Sigmoid colon (tissue), 7 donors: ENCODE results near the gene PPP6R3. TPM values are rescaled to one million over a fixed set of nuclear protein-coding genes. Genes with fewer than 3 reads are reported as not detected.

Experiments
- DNase-seq: peaks from one replicate; pipeline ENCODE4 v3.0.0-alpha.2; 2019
- H3K27ac ChIP-seq, 4 donors: fragments of 200-600 bp; sonication (generic); one replicate each; pipeline ENCODE4 v1.5.1; 2016 to 2019; ENCODE audit warnings: mild to moderate bottlenecking in 1 of 4
- H3K27me3 ChIP-seq, 3 donors: fragments of 200-600 bp; sonication (generic); one replicate each; pipeline ENCODE4 v1.5.1; 2019; ENCODE audit warnings: mild to moderate bottlenecking in 1 of 3
- H3K36me3 ChIP-seq, 4 donors: fragments of 200-600 bp; sonication (generic); one replicate each; pipeline ENCODE4 v1.5.1; 2016 to 2019
- H3K4me1 ChIP-seq, 4 donors: fragments of 200-600 bp; sonication (generic); one replicate each; pipeline ENCODE4 v1.5.1; 2017 to 2019
- H3K4me3 ChIP-seq, 4 donors: fragments of 200-600 bp; sonication (generic); one replicate each; pipeline ENCODE4 v1.5.1; 2017 to 2019; ENCODE audit warnings: mild to moderate bottlenecking in 2 of 4, moderate library complexity in 1 of 4
- H3K9me3 ChIP-seq, 4 donors: fragments of 200-600 bp in 3 of 4; sonication (generic) in 3 of 4; one replicate each; pipeline versions ENCODE4 v1.5.1 to v1.6.1; 2013 to 2019
- EP300 ChIP-seq, 4 donors: sonication (generic); formaldehyde crosslinking; IDR thresholded peaks; one replicate each; pipeline ENCODE4 v1.6.1; 2017; ENCODE audit warnings: antibody characterized with exemption in 4 of 4
- POLR2A ChIP-seq, 2 donors: fragments of 450-650 bp; IDR thresholded peaks; one replicate each; pipeline ENCODE4 v1.6.1; 2016; ENCODE audit warnings: antibody characterized with exemption in 2 of 2, mild to moderate bottlenecking in 2 of 2, moderate library complexity in 2 of 2
- POLR2AphosphoS5 ChIP-seq, 4 donors: sonication (generic); formaldehyde crosslinking; IDR thresholded peaks; one replicate each; pipeline ENCODE4 v1.6.1; 2017; ENCODE audit warnings: antibody characterized with exemption in 4 of 4
- WGBS, 2 donors: extraction: QIAGEN DNeasy Blood & Tissue Kit; methylation state at CpG; one replicate each; pipeline ENCODE4 v1.1.7; 2013; 5-methylcytosine and 5-hydroxymethylcytosine counted together
- intact Hi-C: fragments of 100-400 bp; cut with DNase I; formaldehyde crosslinking; loops from one replicate; pipeline ENCODE4 v1.15.1; 2023
- polyA plus RNA-seq, 3 donors: library from polyadenylated mRNA; stranded (reverse); fragments of 200-250 nt; gene quantifications; one replicate each; pipeline ENCODE4 v1.2.3, GENCODE V29; 2013
- total RNA-seq, 4 donors: library from RNA; depleted of rRNA; stranded (reverse); fragments of >200 nt; gene quantifications; one replicate each; pipeline ENCODE4 v1.1.0, GENCODE V29; 2016
- TF ChIP-seq, protein P1 (sequence below), 4 experiments: fragments of 450-650 bp in 3 of 4; fragments of 200-600 bp in 1 of 4; IDR thresholded peaks; one replicate each; pipeline ENCODE4 v1.5.1; 2016 to 2019; ENCODE audit warnings: antibody characterized with exemption in 4 of 4, mild to moderate bottlenecking in 3 of 4, moderate library complexity in 2 of 4
- donor health status: healthy with polysubstance abuse.
- donor health status: Bipolar disorder and iron deficiency.
- donor health status: healthy.

The PPP6R3 gene
- total and polyA plus RNA-seq, 7 donors: 24.0 to 157 (median 133) TPM

GRCh38 chr11:68658661-68659060 is 198.1 kb downstream of the PPP6R3 start:
- intact Hi-C loops: no loop called here

DNA sequence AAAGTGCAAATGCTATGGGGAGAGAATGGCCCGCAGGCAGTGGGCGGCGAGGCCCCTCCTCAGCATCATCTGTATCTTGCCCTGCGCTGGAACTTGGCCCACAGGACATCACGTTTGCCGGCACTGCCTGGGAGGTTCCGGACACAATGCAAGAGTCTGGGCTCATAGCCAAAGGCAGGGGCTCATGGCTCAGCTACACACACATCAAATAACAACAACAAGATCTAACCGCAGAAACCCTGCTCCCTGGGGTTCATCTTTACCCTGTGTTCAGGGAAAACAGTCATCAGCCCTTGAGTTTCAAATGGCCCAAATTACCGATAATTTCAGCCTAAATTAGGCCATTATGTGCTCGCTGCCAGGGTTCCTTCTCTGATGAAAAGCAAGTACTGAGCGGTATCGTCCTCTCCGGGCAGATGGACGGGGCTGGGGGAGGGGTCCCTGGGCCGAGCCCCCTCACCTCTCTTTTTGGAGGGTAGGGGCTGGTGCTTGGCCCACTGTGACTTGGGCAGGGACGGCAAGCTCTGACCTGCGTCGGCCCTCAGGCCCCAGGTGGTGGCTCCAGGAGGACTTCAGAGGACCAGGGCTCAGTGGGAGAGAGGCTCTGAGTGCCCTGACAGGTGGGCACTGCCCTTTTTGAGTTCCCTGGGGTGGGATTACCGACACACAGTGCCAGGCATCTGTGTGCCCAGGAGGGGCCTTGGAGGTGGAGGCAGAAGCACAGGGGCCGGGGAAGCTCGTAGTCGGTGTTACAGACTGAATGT is 198.8 kb downstream of the PPP6R3 start:
- WGBS, 2 donors: 60 to 74% methylated on average over 22 of the region's 22 CpGs
- intact Hi-C loops: no loop called here

More at GRCh38 chr11:68658661-68659060, 198.1 kb downstream of the PPP6R3 start:
- WGBS, 2 donors: 84 to 87% methylated on average over 13 of the region's 13 CpGs
- no peak for DNase-seq
- Histone ChIP-seq H3K4me3 (no peak overlapping the region), H3K27ac (no peak overlapping the region), H3K9me3 (peaks cover 0 to 6% (median 1%) of the 10 kb centered on the region in 4 donors), H3K4me1 (peaks cover 0 to 6% (median 2%) of the 10 kb centered on the region in 4 donors), H3K27me3 (peaks cover 0 to 11% (median 3%) of the 10 kb centered on the region in 3 donors), H3K36me3 (no peaks in the 10 kb centered on the region)
- TF ChIP-seq EP300 (IDR thresholded peaks at IDR 0.05) (no peak), POLR2A (IDR thresholded peaks at IDR 0.05) (no peak), POLR2AphosphoS5 (IDR thresholded peaks at IDR 0.05) (no peak)
- TF ChIP-seq, protein P1, sequence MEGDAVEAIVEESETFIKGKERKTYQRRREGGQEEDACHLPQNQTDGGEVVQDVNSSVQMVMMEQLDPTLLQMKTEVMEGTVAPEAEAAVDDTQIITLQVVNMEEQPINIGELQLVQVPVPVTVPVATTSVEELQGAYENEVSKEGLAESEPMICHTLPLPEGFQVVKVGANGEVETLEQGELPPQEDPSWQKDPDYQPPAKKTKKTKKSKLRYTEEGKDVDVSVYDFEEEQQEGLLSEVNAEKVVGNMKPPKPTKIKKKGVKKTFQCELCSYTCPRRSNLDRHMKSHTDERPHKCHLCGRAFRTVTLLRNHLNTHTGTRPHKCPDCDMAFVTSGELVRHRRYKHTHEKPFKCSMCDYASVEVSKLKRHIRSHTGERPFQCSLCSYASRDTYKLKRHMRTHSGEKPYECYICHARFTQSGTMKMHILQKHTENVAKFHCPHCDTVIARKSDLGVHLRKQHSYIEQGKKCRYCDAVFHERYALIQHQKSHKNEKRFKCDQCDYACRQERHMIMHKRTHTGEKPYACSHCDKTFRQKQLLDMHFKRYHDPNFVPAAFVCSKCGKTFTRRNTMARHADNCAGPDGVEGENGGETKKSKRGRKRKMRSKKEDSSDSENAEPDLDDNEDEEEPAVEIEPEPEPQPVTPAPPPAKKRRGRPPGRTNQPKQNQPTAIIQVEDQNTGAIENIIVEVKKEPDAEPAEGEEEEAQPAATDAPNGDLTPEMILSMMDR (IDR thresholded peaks at IDR 0.05): no peak

GRCh38 chr11:68660066-68660810 is 199.7 kb downstream of the PPP6R3 start:
- peaks cover 0 to 15% (median 0%) of the 10 kb centered on the region in 3 donors for H3K27me3 ChIP-seq
- no peak overlapping the region for H3K27ac ChIP-seq
- intact Hi-C loops: no loop called here
- no peaks in the 10 kb centered on the region for H3K9me3 ChIP-seq
- TF ChIP-seq POLR2A (IDR thresholded peaks at IDR 0.05): no peak
- TF ChIP-seq, protein P1 (IDR thresholded peaks at IDR 0.05): no peak
- TF ChIP-seq EP300 (IDR thresholded peaks at IDR 0.05): no peak
- no peak for TF ChIP-seq POLR2AphosphoS5 (IDR thresholded peaks at IDR 0.05)
- WGBS, 2 donors: 88 to 91% methylated on average over 18 of the region's 18 CpGs
- H3K36me3 ChIP-seq: no peaks in the 10 kb centered on the region
- H3K4me1 ChIP-seq: peaks cover 0 to 6% (median 2%) of the 10 kb centered on the region in 4 donors
- no peak for DNase-seq
- no peak overlapping the region for H3K4me3 ChIP-seq

More for the DNA sequence above, 198.8 kb downstream of the PPP6R3 start:
- H3K4me1 ChIP-seq: peaks cover 0 to 6% (median 2%) of the 10 kb centered on the region in 4 donors
- TF ChIP-seq POLR2A (IDR thresholded peaks at IDR 0.05) (no peak), POLR2AphosphoS5 (IDR thresholded peaks at IDR 0.05) (no peak), EP300 (IDR thresholded peaks at IDR 0.05) (no peak)
- TF ChIP-seq, protein P1 (IDR thresholded peaks at IDR 0.05): no peak
- DNase-seq: peak; percentile 78
- peaks cover 0 to 13% (median 0%) of the 10 kb centered on the region in 3 donors for H3K27me3 ChIP-seq
- no peak overlapping the region for H3K4me3 ChIP-seq
- H3K36me3 ChIP-seq: no peaks in the 10 kb centered on the region
- no peak overlapping the region for H3K27ac ChIP-seq
- peaks cover 0 to 6% (median 1%) of the 10 kb centered on the region in 4 donors for H3K9me3 ChIP-seq

GRCh38 chr11:68661014-68661413 is 200.5 kb downstream of the PPP6R3 start:
- Histone ChIP-seq H3K27ac (no peak overlapping the region), H3K4me3 (no peak overlapping the region), H3K36me3 (no peaks in the 10 kb centered on the region), H3K27me3 (peaks cover 0 to 15% (median 0%) of the 10 kb centered on the region in 3 donors), H3K4me1 (peaks cover 0 to 6% (median 2%) of the 10 kb centered on the region in 4 donors), H3K9me3 (no peaks in the 10 kb centered on the region)
- intact Hi-C loops: no loop called here
- TF ChIP-seq, protein P1 (IDR thresholded peaks at IDR 0.05): no peak
- no peak for TF ChIP-seq POLR2AphosphoS5 (IDR thresholded peaks at IDR 0.05)
- TF ChIP-seq EP300 (IDR thresholded peaks at IDR 0.05): no peak
- no peak for DNase-seq
- 79 to 84% methylated on average over 15 of the region's 15 CpGs for WGBS, 2 donors
